Mucosa of gallbladder (tissue), 1 donor: ENCODE measurements around the gene SNX22. TPM values are rescaled to one million over a fixed set of nuclear protein-coding genes. Genes with fewer than 3 reads are reported as not detected.

ENCODE experiments used
- total RNA-seq: library from RNA; stranded (reverse); gene quantifications from one replicate; pipeline ENCODE4 v1.2.1, GENCODE V29; 2021
- donor health status: DM: no; HTN: no; CAD: no.

SNX22 gene
- total RNA-seq, 1 donor from 2014 or later = 1.0 TPM

Other genes with a start within 250 kb of the SNX22 start
- gene DAPK2, start 105.2 kb upstream of the SNX22 start, total RNA-seq = 5.6 TPM
- gene CIAO2A, start 57.9 kb upstream of the SNX22 start, total RNA-seq = 47.1 TPM
- gene SNX1, start 55.7 kb upstream of the SNX22 start, total RNA-seq = 123 TPM
- gene PPIB, start 11.3 kb downstream of the SNX22 start, total RNA-seq = 481 TPM
- gene CSNK1G1, start 204.4 kb downstream of the SNX22 start, total RNA-seq = 16.5 TPM
- gene PCLAF, start 229.7 kb downstream of the SNX22 start, total RNA-seq = 3.0 TPM
- 24.1 TPM for gene TRIP4, start 236.1 kb downstream of the SNX22 start, total RNA-seq